C1 segment of cervical spinal cord (tissue), 14 donors: ENCODE results near the gene DNASE1L3.
A peak's percentile ranks its signal among the peaks of the same experiment; 100 is the strongest.
"Not testable (repeated sequence)": the region's sequence is repeated elsewhere in the genome, so short reads cannot be mapped to it uniquely, and the experiment has no call there.

ENCODE experiments used
- DNase-seq, 14 donors: peaks; one replicate each; lab custom pipeline; 2025; lab: John Stamatoyannopoulos, UW

The DNASE1L3 gene

GRCh38 chr3:58210761-58211460 lies at the start of gene DNASE1L3:
TSS of gene DNASE1L3 (minus strand) at chr3:58210972. CDS start at chr3:58210906, 66 bp downstream.
- DNase-seq: no peak

GRCh38 chr3:58260261-58260731 lies 49.5 kb upstream of the DNASE1L3 start:
- DNase-seq: peak in 5 of 14 donors; percentile 28 to 93 (median 34)

GRCh38 chr3:58258392-58259055 lies 47.8 kb upstream of the DNASE1L3 start:
- DNase-seq: no peak

GRCh38 chr3:58256511-58256910 lies 45.7 kb upstream of the DNASE1L3 start:
- DNase-seq: no peak

- DNase-seq: no peak
Observed at GRCh38 chr3:58256061-58256460, 45.3 kb upstream of the DNASE1L3 start.

GRCh38 chr3:58254144-58254543 lies 43.4 kb upstream of the DNASE1L3 start:
- no peak for DNase-seq

GRCh38 chr3:58251631-58252035 lies 40.9 kb upstream of the DNASE1L3 start:
- DNase-seq: peak in 1 of 14 donors; percentile 19

- DNase-seq: no peak
Observed at GRCh38 chr3:58250093-58250707, 39.4 kb upstream of the DNASE1L3 start.

- DNase-seq: peak in 1 of 14 donors; percentile 19
Observed at GRCh38 chr3:58249358-58250092, 38.8 kb upstream of the DNASE1L3 start.

- no peak for DNase-seq
Observed at GRCh38 chr3:58246148-58247047, 35.6 kb upstream of the DNASE1L3 start.

GRCh38 chr3:58243976-58244585 lies 33.3 kb upstream of the DNASE1L3 start:
- no peak for DNase-seq

- DNase-seq: not testable (repeated sequence)
Observed at GRCh38 chr3:58242860-58243259, 32.1 kb upstream of the DNASE1L3 start.

- no peak for DNase-seq
Observed at GRCh38 chr3:58242340-58242739, 31.6 kb upstream of the DNASE1L3 start.

GRCh38 chr3:58241306-58242044 lies 30.7 kb upstream of the DNASE1L3 start:
- no peak for DNase-seq

- no peak for DNase-seq
Observed at GRCh38 chr3:58238830-58239229, 28.1 kb upstream of the DNASE1L3 start.

- peak in 13 of 14 donors; percentile 50 to 93 (median 84) for DNase-seq
Observed at GRCh38 chr3:58237941-58238681, 27.3 kb upstream of the DNASE1L3 start.

GRCh38 chr3:58237238-58237940 lies 26.6 kb upstream of the DNASE1L3 start, which contains the start of gene ABHD6:
TSS of gene ABHD6 (plus strand) at chr3:58237792. CDS start at chr3:58256587, 18,795 bp downstream.
- peak; percentile 28 to 94 (median 86) for DNase-seq
